Measurements from ENCODE around the gene DISP3. TPM values are rescaled to one million over a fixed set of nuclear protein-coding genes. Genes with fewer than 3 reads are reported as not detected.
A peak's percentile ranks its signal among the peaks of the same experiment; 100 is the strongest.

DISP3 gene, protein sequence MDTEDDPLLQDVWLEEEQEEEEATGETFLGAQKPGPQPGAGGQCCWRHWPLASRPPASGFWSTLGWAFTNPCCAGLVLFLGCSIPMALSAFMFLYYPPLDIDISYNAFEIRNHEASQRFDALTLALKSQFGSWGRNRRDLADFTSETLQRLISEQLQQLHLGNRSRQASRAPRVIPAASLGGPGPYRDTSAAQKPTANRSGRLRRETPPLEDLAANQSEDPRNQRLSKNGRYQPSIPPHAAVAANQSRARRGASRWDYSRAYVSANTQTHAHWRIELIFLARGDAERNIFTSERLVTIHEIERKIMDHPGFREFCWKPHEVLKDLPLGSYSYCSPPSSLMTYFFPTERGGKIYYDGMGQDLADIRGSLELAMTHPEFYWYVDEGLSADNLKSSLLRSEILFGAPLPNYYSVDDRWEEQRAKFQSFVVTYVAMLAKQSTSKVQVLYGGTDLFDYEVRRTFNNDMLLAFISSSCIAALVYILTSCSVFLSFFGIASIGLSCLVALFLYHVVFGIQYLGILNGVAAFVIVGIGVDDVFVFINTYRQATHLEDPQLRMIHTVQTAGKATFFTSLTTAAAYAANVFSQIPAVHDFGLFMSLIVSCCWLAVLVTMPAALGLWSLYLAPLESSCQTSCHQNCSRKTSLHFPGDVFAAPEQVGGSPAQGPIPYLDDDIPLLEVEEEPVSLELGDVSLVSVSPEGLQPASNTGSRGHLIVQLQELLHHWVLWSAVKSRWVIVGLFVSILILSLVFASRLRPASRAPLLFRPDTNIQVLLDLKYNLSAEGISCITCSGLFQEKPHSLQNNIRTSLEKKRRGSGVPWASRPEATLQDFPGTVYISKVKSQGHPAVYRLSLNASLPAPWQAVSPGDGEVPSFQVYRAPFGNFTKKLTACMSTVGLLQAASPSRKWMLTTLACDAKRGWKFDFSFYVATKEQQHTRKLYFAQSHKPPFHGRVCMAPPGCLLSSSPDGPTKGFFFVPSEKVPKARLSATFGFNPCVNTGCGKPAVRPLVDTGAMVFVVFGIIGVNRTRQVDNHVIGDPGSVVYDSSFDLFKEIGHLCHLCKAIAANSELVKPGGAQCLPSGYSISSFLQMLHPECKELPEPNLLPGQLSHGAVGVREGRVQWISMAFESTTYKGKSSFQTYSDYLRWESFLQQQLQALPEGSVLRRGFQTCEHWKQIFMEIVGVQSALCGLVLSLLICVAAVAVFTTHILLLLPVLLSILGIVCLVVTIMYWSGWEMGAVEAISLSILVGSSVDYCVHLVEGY (N-terminal part only)
- total RNA-seq = 0.05 to 0.21 TPM in 2 of 3 replicates, not detected in the other
- long read RNA-seq = 0 reads

DNA sequence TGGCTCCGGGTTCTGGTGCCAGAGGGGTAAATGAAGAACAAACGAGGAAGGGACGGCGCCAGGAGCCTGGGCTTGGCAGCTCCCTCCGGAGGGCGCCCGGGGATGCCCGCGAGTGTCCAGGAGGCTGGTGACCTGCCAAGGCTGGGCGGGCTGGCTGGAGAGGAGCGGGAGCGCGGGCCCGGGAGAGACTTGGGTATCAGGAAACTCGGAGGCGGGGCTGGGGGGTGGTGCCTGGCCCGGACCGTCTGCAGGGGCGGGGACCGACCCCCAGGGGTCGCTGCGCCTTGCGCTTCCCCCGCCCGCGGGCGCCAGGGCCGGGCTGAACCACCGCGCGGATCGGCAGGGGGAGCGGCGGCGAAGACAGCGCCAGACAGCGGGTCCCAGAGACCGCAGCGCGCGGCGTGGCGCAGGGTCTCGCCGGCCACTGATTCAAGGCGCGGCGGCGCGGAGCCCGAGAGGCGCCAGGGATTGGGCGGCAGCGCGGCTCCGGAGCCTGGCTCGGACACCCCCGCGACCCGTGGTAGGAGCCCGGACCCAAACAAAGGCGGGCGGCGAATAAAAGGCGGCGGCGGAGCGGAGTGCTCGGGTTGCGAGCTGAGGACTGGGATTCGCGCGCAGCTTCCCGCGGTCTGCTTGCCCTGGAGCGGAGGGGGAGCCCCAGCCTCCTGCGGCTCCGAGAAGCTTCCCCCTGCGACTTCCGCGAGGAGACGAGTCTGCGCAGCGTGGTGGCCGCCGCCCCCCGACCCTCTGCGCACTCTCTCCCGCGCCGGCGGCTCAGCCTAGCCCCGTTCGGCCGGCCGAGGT is at the start of gene DISP3:
Gene DISP3, plus strand, starts transcription at position 585 of the 804 bp plus-strand sequence. CDS start 21,838 bp downstream, outside the sequence.
- H3K4me1 Mint-ChIP-seq (ENCODE audit: low read depth) = peaks cover 5% of the 10 kb centered on the region
- no peak within 1 kb of the TSS for H3K27ac Mint-ChIP-seq (ENCODE audit: unreplicated experiment)
- DNase-seq (ENCODE audit: low spot score) = no peak

DNA sequence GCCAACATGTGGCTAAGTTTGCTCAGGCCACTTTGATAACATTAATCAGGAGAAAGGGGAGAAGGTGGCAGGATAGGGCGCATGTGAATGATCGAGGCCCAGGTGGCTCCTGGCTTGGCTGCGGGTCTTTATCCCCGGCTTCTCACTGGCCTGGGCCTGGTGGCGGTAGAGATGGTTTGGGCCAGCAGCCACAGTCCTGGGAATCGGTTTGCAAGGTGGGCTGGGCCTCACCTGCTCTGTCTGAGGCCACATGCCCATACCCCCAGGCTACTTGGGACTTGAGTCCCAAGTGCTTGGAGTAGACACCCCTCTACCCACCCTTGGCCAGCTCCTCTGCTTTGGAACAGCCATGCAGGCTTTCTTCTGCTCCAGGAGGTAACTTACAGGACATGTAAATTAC is 49.7 kb upstream of the DISP3 start:
- DNase-seq (ENCODE audit: low spot score) = peak; percentile 37
- peaks cover 28% of the 10 kb centered on the region for H3K27me3 Mint-ChIP-seq (ENCODE audit: low read depth)
- H3K4me3 Mint-ChIP-seq (ENCODE audit: unreplicated experiment) = no peak overlapping the region
- TF ChIP-seq CTCF (IDR thresholded peaks at IDR 0.05) = no peak
- no peak overlapping the region for H3K27ac Mint-ChIP-seq (ENCODE audit: unreplicated experiment)
- H3K9me3 Mint-ChIP-seq (ENCODE audit: low read depth) = no peaks in the 10 kb centered on the region
- no peaks in the 10 kb centered on the region for H3K4me1 Mint-ChIP-seq (ENCODE audit: low read depth)
- no peaks in the 10 kb centered on the region for H3K36me3 Mint-ChIP-seq (ENCODE audit: low read depth)

More for the DNA sequence above, at the start of gene DISP3:
- Mint-ChIP-seq H3K9me3 (ENCODE audit: low read depth) (no peaks in the 10 kb centered on the region), H3K4me3 (ENCODE audit: unreplicated experiment) (peak within 1 kb of the TSS; percentile 62), H3K27me3 (ENCODE audit: low read depth) (peaks cover 53% of the 10 kb centered on the region), H3K36me3 (ENCODE audit: low read depth) (peaks cover 3% of the 10 kb centered on the region)
- TF ChIP-seq CTCF (IDR thresholded peaks at IDR 0.05) = peak; percentile 83

- Mint-ChIP-seq H3K27me3 (ENCODE audit: low read depth) (peaks cover 30% of the 10 kb centered on the region), H3K9me3 (ENCODE audit: low read depth) (no peaks in the 10 kb centered on the region), H3K36me3 (ENCODE audit: low read depth) (no peaks in the 10 kb centered on the region), H3K4me1 (ENCODE audit: low read depth) (no peaks in the 10 kb centered on the region), H3K4me3 (ENCODE audit: unreplicated experiment) (no peak overlapping the region), H3K27ac (ENCODE audit: unreplicated experiment) (no peak overlapping the region)
- no peak for DNase-seq (ENCODE audit: low spot score)
- TF ChIP-seq CTCF (IDR thresholded peaks at IDR 0.05) = no peak
These were observed 49.0 kb upstream of the DISP3 start for GRCh38 chr1:11429935-11430334.

- Mint-ChIP-seq H3K4me1 (ENCODE audit: low read depth) (no peaks in the 10 kb centered on the region), H3K27me3 (ENCODE audit: low read depth) (peaks cover 31% of the 10 kb centered on the region), H3K9me3 (ENCODE audit: low read depth) (no peaks in the 10 kb centered on the region), H3K27ac (ENCODE audit: unreplicated experiment) (no peak overlapping the region), H3K4me3 (ENCODE audit: unreplicated experiment) (no peak overlapping the region), H3K36me3 (ENCODE audit: low read depth) (no peaks in the 10 kb centered on the region)
- TF ChIP-seq CTCF (IDR thresholded peaks at IDR 0.05) = no peak
- peak; percentile 54 for DNase-seq (ENCODE audit: low spot score)
These were observed 46.9 kb upstream of the DISP3 start for GRCh38 chr1:11431941-11432507.
